Body of pancreas (tissue), 4 donors: Measurements from ENCODE around the gene PRKG1.

Source experiments
- CTCF ChIP-seq, 7 experiments: fragments of 450-650 bp in 4 of 7; fragments of 200-600 bp in 3 of 7; sonication (generic) in 3 of 7; IDR thresholded peaks; one replicate each; pipeline ENCODE4 v1.5.1; 2016 to 2019; ENCODE audit warnings: antibody characterized with exemption in 7 of 7
- POLR2A ChIP-seq, 3 donors: fragments of 450-650 bp; IDR thresholded peaks; one replicate each; pipeline ENCODE4 v1.6.1; 2016; ENCODE audit warnings: antibody characterized with exemption in 3 of 3, mild to moderate bottlenecking in 2 of 3

DNA sequence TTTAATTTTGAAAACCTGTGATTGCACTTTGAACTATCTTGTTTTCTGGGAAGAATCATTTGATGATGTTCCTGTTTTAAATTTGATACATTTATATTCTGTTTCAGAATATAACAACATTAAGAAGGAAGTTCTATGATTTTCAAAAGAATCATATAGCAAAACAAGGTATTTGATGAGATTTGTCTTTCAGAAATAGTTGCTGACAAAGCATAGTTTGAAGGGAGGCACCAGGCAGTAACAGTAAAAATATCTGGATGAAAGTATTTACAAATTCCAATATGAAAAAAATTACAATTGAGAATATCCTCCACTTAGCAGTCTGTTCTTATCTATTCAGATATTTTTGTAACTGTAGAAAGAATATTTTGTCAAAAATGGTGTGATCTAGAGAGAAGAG is 891.2 kb downstream of the PRKG1 start:
- TF ChIP-seq CTCF (IDR thresholded peaks at IDR 0.05) (no peak), POLR2A (IDR thresholded peaks at IDR 0.05) (no peak)
